Measurements from ENCODE around the gene MYO5C. TPM values are rescaled to one million over a fixed set of nuclear protein-coding genes. Genes with fewer than 3 reads are reported as not detected.

Gene MYO5C
- polyA plus RNA-seq, 4 donors, result 2.4 to 17.9 (median 6.8) TPM

- FAIRE-seq (no peak), DNase-seq (no peak)
- Histone ChIP-seq H3K4me3 (ENCODE audit: low read depth in 1 of 3, low read length in 3 of 3) (no peak overlapping the region), H3K27ac (ENCODE audit: low read depth in 1 of 3, low read length in 2 of 3) (no peak overlapping the region), H3K27me3 (ENCODE audit: control insufficient read depth in 3 of 3, insufficient read depth in 3 of 3, low read length in 3 of 3) (no peaks in the 10 kb centered on the region), H3K9me3 (ENCODE audit: control insufficient read depth in 2 of 2, insufficient read depth in 1 of 2, low read depth in 1 of 2, low read length in 1 of 2) (no peaks in the 10 kb centered on the region), H3K4me1 (ENCODE audit: control insufficient read depth in 3 of 3, insufficient read depth in 2 of 3, low read depth in 1 of 3, low read length in 2 of 3) (no peaks in the 10 kb centered on the region), H3K36me3 (ENCODE audit: control insufficient read depth in 3 of 3, insufficient read depth in 2 of 3, low read depth in 1 of 3, low read length in 3 of 3) (peaks cover 0 to 3% (median 2%) of the 10 kb centered on the region in 3 donors)
- WGBS, 3 donors, result 90 to 95% (median 91%) methylated on average over 13 of the region's 13 CpGs
Observed at GRCh38 chr15:52318729-52319500, 23.3 kb upstream of the MYO5C start.

- no peak overlapping the region for H3K27ac ChIP-seq (ENCODE audit: low read depth in 1 of 3, low read length in 2 of 3)
- H3K9me3 ChIP-seq (ENCODE audit: control insufficient read depth in 2 of 2, insufficient read depth in 1 of 2, low read depth in 1 of 2, low read length in 1 of 2), result no peaks in the 10 kb centered on the region
- no peak overlapping the region for H3K4me3 ChIP-seq (ENCODE audit: low read depth in 1 of 3, low read length in 3 of 3)
- FAIRE-seq (no peak), DNase-seq (no peak)
- 93 to 100% (median 95%) methylated on average over 2 of the region's 2 CpGs for WGBS, 3 donors
- H3K27me3 ChIP-seq (ENCODE audit: control insufficient read depth in 3 of 3, insufficient read depth in 3 of 3, low read length in 3 of 3), result no peaks in the 10 kb centered on the region
- no peaks in the 10 kb centered on the region for H3K4me1 ChIP-seq (ENCODE audit: control insufficient read depth in 3 of 3, insufficient read depth in 2 of 3, low read depth in 1 of 3, low read length in 2 of 3)
- peaks cover 0 to 3% (median 2%) of the 10 kb centered on the region in 3 donors for H3K36me3 ChIP-seq (ENCODE audit: control insufficient read depth in 3 of 3, insufficient read depth in 2 of 3, low read depth in 1 of 3, low read length in 3 of 3)
Observed at GRCh38 chr15:52317688-52318087, 22.1 kb upstream of the MYO5C start.

- DNase-seq, result no peak
- Histone ChIP-seq H3K36me3 (ENCODE audit: control insufficient read depth in 3 of 3, insufficient read depth in 2 of 3, low read depth in 1 of 3, low read length in 3 of 3) (peaks cover 0 to 3% (median 2%) of the 10 kb centered on the region in 3 donors), H3K27ac (ENCODE audit: low read depth in 1 of 3, low read length in 2 of 3) (no peak overlapping the region), H3K9me3 (ENCODE audit: control insufficient read depth in 2 of 2, insufficient read depth in 1 of 2, low read depth in 1 of 2, low read length in 1 of 2) (no peaks in the 10 kb centered on the region), H3K27me3 (ENCODE audit: control insufficient read depth in 3 of 3, insufficient read depth in 3 of 3, low read length in 3 of 3) (no peaks in the 10 kb centered on the region), H3K4me1 (ENCODE audit: control insufficient read depth in 3 of 3, insufficient read depth in 2 of 3, low read depth in 1 of 3, low read length in 2 of 3) (no peaks in the 10 kb centered on the region), H3K4me3 (ENCODE audit: low read depth in 1 of 3, low read length in 3 of 3) (no peak overlapping the region)
- FAIRE-seq, result no peak
- WGBS, 3 donors, result 98 to 99% (median 99%) methylated on average over 2 of the region's 2 CpGs
Observed at GRCh38 chr15:52317022-52317421, 21.4 kb upstream of the MYO5C start.

GRCh38 chr15:52309154-52309548, 13.5 kb upstream of the MYO5C start:
- 74 to 82% (median 80%) methylated on average over 6 of the region's 6 CpGs for WGBS, 3 donors
- H3K27ac ChIP-seq (ENCODE audit: low read depth in 1 of 3, low read length in 2 of 3), result no peak overlapping the region
- no peak for FAIRE-seq

GRCh38 chr15:52308446-52309153, 13.0 kb upstream of the MYO5C start:
- no peaks in the 10 kb centered on the region for H3K27me3 ChIP-seq (ENCODE audit: control insufficient read depth in 3 of 3, insufficient read depth in 3 of 3, low read length in 3 of 3)
- no peak overlapping the region for H3K27ac ChIP-seq (ENCODE audit: low read depth in 1 of 3, low read length in 2 of 3)
- DNase-seq (no peak), FAIRE-seq (no peak)
- no peak overlapping the region for H3K4me3 ChIP-seq (ENCODE audit: low read depth in 1 of 3, low read length in 3 of 3)
- 82 to 84% (median 83%) methylated on average over 8 of the region's 8 CpGs for WGBS, 3 donors
- H3K9me3 ChIP-seq (ENCODE audit: control insufficient read depth in 2 of 2, insufficient read depth in 1 of 2, low read depth in 1 of 2, low read length in 1 of 2), result no peaks in the 10 kb centered on the region
- H3K36me3 ChIP-seq (ENCODE audit: control insufficient read depth in 3 of 3, insufficient read depth in 2 of 3, low read depth in 1 of 3, low read length in 3 of 3), result peaks cover 0 to 2% (median 0%) of the 10 kb centered on the region in 3 donors
- no peaks in the 10 kb centered on the region for H3K4me1 ChIP-seq (ENCODE audit: control insufficient read depth in 3 of 3, insufficient read depth in 2 of 3, low read depth in 1 of 3, low read length in 2 of 3)

More at GRCh38 chr15:52309154-52309548, 13.5 kb upstream of the MYO5C start:
- DNase-seq, result no peak
- Histone ChIP-seq H3K9me3 (ENCODE audit: control insufficient read depth in 2 of 2, insufficient read depth in 1 of 2, low read depth in 1 of 2, low read length in 1 of 2) (no peaks in the 10 kb centered on the region), H3K27me3 (ENCODE audit: control insufficient read depth in 3 of 3, insufficient read depth in 3 of 3, low read length in 3 of 3) (no peaks in the 10 kb centered on the region), H3K36me3 (ENCODE audit: control insufficient read depth in 3 of 3, insufficient read depth in 2 of 3, low read depth in 1 of 3, low read length in 3 of 3) (peaks cover 0 to 2% (median 0%) of the 10 kb centered on the region in 3 donors), H3K4me3 (ENCODE audit: low read depth in 1 of 3, low read length in 3 of 3) (no peak overlapping the region), H3K4me1 (ENCODE audit: control insufficient read depth in 3 of 3, insufficient read depth in 2 of 3, low read depth in 1 of 3, low read length in 2 of 3) (no peaks in the 10 kb centered on the region)

- Histone ChIP-seq H3K4me3 (ENCODE audit: low read depth in 1 of 3, low read length in 3 of 3) (no peak overlapping the region), H3K9me3 (ENCODE audit: control insufficient read depth in 2 of 2, insufficient read depth in 1 of 2, low read depth in 1 of 2, low read length in 1 of 2) (no peaks in the 10 kb centered on the region), H3K36me3 (ENCODE audit: control insufficient read depth in 3 of 3, insufficient read depth in 2 of 3, low read depth in 1 of 3, low read length in 3 of 3) (peaks cover 0 to 2% (median 0%) of the 10 kb centered on the region in 3 donors), H3K27me3 (ENCODE audit: control insufficient read depth in 3 of 3, insufficient read depth in 3 of 3, low read length in 3 of 3) (no peaks in the 10 kb centered on the region), H3K4me1 (ENCODE audit: control insufficient read depth in 3 of 3, insufficient read depth in 2 of 3, low read depth in 1 of 3, low read length in 2 of 3) (no peaks in the 10 kb centered on the region), H3K27ac (ENCODE audit: low read depth in 1 of 3, low read length in 2 of 3) (no peak overlapping the region)
- FAIRE-seq, result no peak
- DNase-seq, result no peak
- WGBS, 3 donors, result 94 to 95% (median 95%) methylated on average over 4 of the region's 4 CpGs
Observed at GRCh38 chr15:52307847-52308246, 12.2 kb upstream of the MYO5C start.

- H3K4me1 ChIP-seq (ENCODE audit: control insufficient read depth in 3 of 3, insufficient read depth in 2 of 3, low read depth in 1 of 3, low read length in 2 of 3), result no peaks in the 10 kb centered on the region
- 50 to 79% (median 55%) methylated on average over 1 of the region's 1 CpG for WGBS, 3 donors
- H3K9me3 ChIP-seq (ENCODE audit: control insufficient read depth in 2 of 2, insufficient read depth in 1 of 2, low read depth in 1 of 2, low read length in 1 of 2), result no peaks in the 10 kb centered on the region
- H3K27me3 ChIP-seq (ENCODE audit: control insufficient read depth in 3 of 3, insufficient read depth in 3 of 3, low read length in 3 of 3), result no peaks in the 10 kb centered on the region
- no peak overlapping the region for H3K4me3 ChIP-seq (ENCODE audit: low read depth in 1 of 3, low read length in 3 of 3)
- FAIRE-seq (no peak), DNase-seq (no peak)
- no peak overlapping the region for H3K27ac ChIP-seq (ENCODE audit: low read depth in 1 of 3, low read length in 2 of 3)
- peaks cover 0 to 2% (median 0%) of the 10 kb centered on the region in 3 donors for H3K36me3 ChIP-seq (ENCODE audit: control insufficient read depth in 3 of 3, insufficient read depth in 2 of 3, low read depth in 1 of 3, low read length in 3 of 3)
Observed at GRCh38 chr15:52306270-52306669, 10.7 kb upstream of the MYO5C start.

- DNase-seq (no peak), FAIRE-seq (no peak)
- no peaks in the 10 kb centered on the region for H3K27me3 ChIP-seq (ENCODE audit: control insufficient read depth in 3 of 3, insufficient read depth in 3 of 3, low read length in 3 of 3)
- no peak overlapping the region for H3K27ac ChIP-seq (ENCODE audit: low read depth in 1 of 3, low read length in 2 of 3)
- WGBS, 3 donors, result 63 to 88% (median 81%) methylated on average over 3 of the region's 3 CpGs
- H3K4me3 ChIP-seq (ENCODE audit: low read depth in 1 of 3, low read length in 3 of 3), result no peak overlapping the region
- H3K9me3 ChIP-seq (ENCODE audit: control insufficient read depth in 2 of 2, insufficient read depth in 1 of 2, low read depth in 1 of 2, low read length in 1 of 2), result no peaks in the 10 kb centered on the region
- no peaks in the 10 kb centered on the region for H3K36me3 ChIP-seq (ENCODE audit: control insufficient read depth in 3 of 3, insufficient read depth in 2 of 3, low read depth in 1 of 3, low read length in 3 of 3)
- no peaks in the 10 kb centered on the region for H3K4me1 ChIP-seq (ENCODE audit: control insufficient read depth in 3 of 3, insufficient read depth in 2 of 3, low read depth in 1 of 3, low read length in 2 of 3)
Observed at GRCh38 chr15:52303093-52303772, 7.6 kb upstream of the MYO5C start.
